Keratinocyte (primary cell): Measurements from ENCODE around the gene PCNT. TPM values are rescaled to one million over a fixed set of nuclear protein-coding genes. Genes with fewer than 3 reads are reported as not detected.

ENCODE experiments used
- DNase-seq: peaks from one replicate; pipeline ENCODE4 v3.0.0-alpha.2; 2011; ENCODE audit warnings: low read depth, missing footprints, low spot score
- FAIRE-seq: peaks from 2 replicates; lab custom pipeline; 2011; peaks lifted over from hg19 to GRCh38; lab: Jason Lieb, UNC
- H2AFZ ChIP-seq: 2 replicates; pipeline ENCODE4 v1.6.0; 2012; ENCODE audit warnings: low read length, control low read depth, inconsistent platforms; ENCODE audit not compliant: control insufficient read depth
- H3K27ac ChIP-seq: 2 replicates; pipeline ENCODE4 v1.5.1; 2011; ENCODE audit warnings: low read length; ENCODE audit not compliant: control insufficient read depth, insufficient read depth
- H3K27me3 ChIP-seq: 3 replicates; pipeline ENCODE4 v1.6.0; 2011; ENCODE audit warnings: low read length; ENCODE audit not compliant: control insufficient read depth, insufficient read depth; ENCODE audit errors: extremely low read depth
- H3K36me3 ChIP-seq, 2 experiments: 2 replicates in 1 of 2; 3 replicates in 1 of 2; pipeline ENCODE4 v1.5.1; 2011; ENCODE audit warnings: low read length in 2 of 2, mild to moderate bottlenecking in 1 of 2; ENCODE audit not compliant: control insufficient read depth in 2 of 2, insufficient read depth in 2 of 2; ENCODE audit errors: extremely low read depth in 1 of 2
- H3K4me1 ChIP-seq: 3 replicates; pipeline ENCODE4 v1.5.1; 2011; ENCODE audit warnings: low read length; ENCODE audit not compliant: control insufficient read depth, insufficient read depth; ENCODE audit errors: extremely low read depth
- H3K4me2 ChIP-seq: 3 replicates; pipeline ENCODE4 v1.6.0; 2011; ENCODE audit warnings: low read depth, low read length; ENCODE audit not compliant: control insufficient read depth, insufficient read depth; ENCODE audit errors: extremely low read depth
- H3K4me3 ChIP-seq, 3 experiments: fragments of 200-600 bp in 1 of 3; sonication (generic) in 1 of 3; 2 replicates in 2 of 3; 3 replicates in 1 of 3; pipeline ENCODE4 v1.5.1; 2011 to 2016; ENCODE audit warnings: low read length in 3 of 3, mild to moderate bottlenecking in 3 of 3, control low read depth in 2 of 3, inconsistent platforms in 1 of 3, low read depth in 1 of 3, mixed read lengths in 1 of 3, mixed run types in 1 of 3, moderate library complexity in 1 of 3; ENCODE audit not compliant: control insufficient read depth in 2 of 3, insufficient read depth in 2 of 3; ENCODE audit errors: extremely low read depth in 1 of 3
- H3K79me2 ChIP-seq: 2 replicates; pipeline ENCODE4 v1.6.0; 2012; ENCODE audit warnings: low read length; ENCODE audit not compliant: control insufficient read depth, insufficient read depth
- H3K9ac ChIP-seq: 3 replicates; pipeline ENCODE4 v1.6.0; 2011; ENCODE audit warnings: low read length; ENCODE audit not compliant: control insufficient read depth, insufficient read depth; ENCODE audit errors: extremely low read depth
- H3K9me1 ChIP-seq: 3 replicates; pipeline ENCODE4 v1.6.0; 2011; ENCODE audit warnings: low read length; ENCODE audit not compliant: control insufficient read depth, insufficient read depth; ENCODE audit errors: extremely low read depth
- H3K9me3 ChIP-seq: 2 replicates; pipeline ENCODE4 v1.5.1; 2012; ENCODE audit warnings: low read depth, low read length; ENCODE audit not compliant: control insufficient read depth
- H4K20me1 ChIP-seq: 3 replicates; pipeline ENCODE4 v1.6.0; 2011; ENCODE audit warnings: low read length; ENCODE audit not compliant: control insufficient read depth, insufficient read depth; ENCODE audit errors: extremely low read depth
- EZH2 ChIP-seq: IDR thresholded peaks from one replicate; pipeline ENCODE4 v1.6.1; 2012; ENCODE audit warnings: inconsistent platforms, mild to moderate bottlenecking, low read length, moderate library complexity
- dilution Hi-C: fragments of 300-500 bp; cut with MboI; formaldehyde crosslinking; loops from one replicate; pipeline ENCODE4 v1.7.0; 2020; ENCODE audit warnings: low sequenced_read_pairs; ENCODE audit not compliant: extremely low pct_ligation_motif_present
- polyA plus RNA-seq, 5 experiments: library from polyadenylated mRNA; depleted of rRNA in 3 of 5; stranded (reverse) in 3 of 5; stranded (forward) in 1 of 5; unstranded in 1 of 5; fragments of >200 nt; gene quantifications; 1 replicate in 1 of 5; 2 replicates in 3 of 5; 3 replicates in 1 of 5; pipeline versions ENCODE4 v1.2.1 to v1.2.3, GENCODE V29; 2011 to 2012; ENCODE audit warnings: missing spikeins in 2 of 5, low read depth in 1 of 5, low replicate concordance in 1 of 5
- TF ChIP-seq, protein P1 (sequence below), 3 experiments: IDR thresholded peaks in 1 of 3; conservative IDR thresholded peaks in 1 of 3; optimal IDR thresholded peaks in 1 of 3; 2 replicates in 2 of 3; 3 replicates in 1 of 3; pipeline versions ENCODE3 to v1.5.1; 2011; ENCODE audit warnings: low read length in 3 of 3, mild to moderate bottlenecking in 3 of 3, moderate library complexity in 2 of 3, control low read depth in 1 of 3, inconsistent platforms in 1 of 3; ENCODE audit not compliant: insufficient read depth in 2 of 3; ENCODE audit errors: extremely low read depth in 1 of 3

The PCNT gene
- polyA plus RNA-seq, 1 donor (not counting 4 experiments of a cell fraction or from before 2014, with no cell fraction given) = 9.8 TPM

DNA sequence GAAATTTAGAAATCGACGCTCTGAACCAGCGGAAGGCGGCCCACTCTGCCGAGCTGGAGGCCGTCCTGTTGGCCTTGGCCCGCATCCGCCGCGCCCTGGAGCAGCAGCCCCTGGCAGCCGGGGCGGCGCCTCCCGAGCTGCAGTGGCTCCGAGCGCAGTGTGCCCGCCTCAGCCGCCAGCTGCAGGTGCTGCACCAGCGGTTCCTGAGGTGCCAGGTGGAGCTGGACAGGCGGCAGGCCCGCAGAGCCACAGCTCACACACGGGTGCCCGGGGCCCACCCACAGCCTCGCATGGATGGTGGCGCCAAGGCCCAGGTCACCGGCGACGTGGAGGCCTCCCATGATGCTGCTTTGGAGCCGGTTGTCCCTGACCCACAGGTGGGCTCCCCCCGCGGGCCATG lies 87.7 kb downstream of the PCNT start:
- H3K9ac ChIP-seq = no peak overlapping the region
- H3K79me2 ChIP-seq = no peaks in the 10 kb centered on the region
- no peaks in the 10 kb centered on the region for H3K9me1 ChIP-seq
- no peaks in the 10 kb centered on the region for H4K20me1 ChIP-seq
- TF ChIP-seq EZH2 = no peak
- TF ChIP-seq, protein P1, sequence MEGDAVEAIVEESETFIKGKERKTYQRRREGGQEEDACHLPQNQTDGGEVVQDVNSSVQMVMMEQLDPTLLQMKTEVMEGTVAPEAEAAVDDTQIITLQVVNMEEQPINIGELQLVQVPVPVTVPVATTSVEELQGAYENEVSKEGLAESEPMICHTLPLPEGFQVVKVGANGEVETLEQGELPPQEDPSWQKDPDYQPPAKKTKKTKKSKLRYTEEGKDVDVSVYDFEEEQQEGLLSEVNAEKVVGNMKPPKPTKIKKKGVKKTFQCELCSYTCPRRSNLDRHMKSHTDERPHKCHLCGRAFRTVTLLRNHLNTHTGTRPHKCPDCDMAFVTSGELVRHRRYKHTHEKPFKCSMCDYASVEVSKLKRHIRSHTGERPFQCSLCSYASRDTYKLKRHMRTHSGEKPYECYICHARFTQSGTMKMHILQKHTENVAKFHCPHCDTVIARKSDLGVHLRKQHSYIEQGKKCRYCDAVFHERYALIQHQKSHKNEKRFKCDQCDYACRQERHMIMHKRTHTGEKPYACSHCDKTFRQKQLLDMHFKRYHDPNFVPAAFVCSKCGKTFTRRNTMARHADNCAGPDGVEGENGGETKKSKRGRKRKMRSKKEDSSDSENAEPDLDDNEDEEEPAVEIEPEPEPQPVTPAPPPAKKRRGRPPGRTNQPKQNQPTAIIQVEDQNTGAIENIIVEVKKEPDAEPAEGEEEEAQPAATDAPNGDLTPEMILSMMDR (optimal IDR thresholded peaks at IDR 0.05 in 1 of 3, IDR thresholded peaks at IDR 0.05 in 1 of 3, conservative IDR thresholded peaks at IDR 0.05 in 1 of 3; ENCODE audit: extremely low read depth in 1 of 3, insufficient read depth in 2 of 3, low read length in 3 of 3) = no peak
- dilution Hi-C loops = no loop called here
- H3K36me3 ChIP-seq = peaks cover 7 to 10% of the 10 kb centered on the region in 2 experiments
- no peak overlapping the region for H3K4me3 ChIP-seq
- H3K4me1 ChIP-seq = no peaks in the 10 kb centered on the region
- FAIRE-seq (no peak), DNase-seq (no peak)
- no peak overlapping the region for H3K4me2 ChIP-seq
- H2AFZ ChIP-seq = no peak overlapping the region
- H3K27ac ChIP-seq = no peak overlapping the region
- H3K27me3 ChIP-seq = no peaks in the 10 kb centered on the region
- no peaks in the 10 kb centered on the region for H3K9me3 ChIP-seq

DNA sequence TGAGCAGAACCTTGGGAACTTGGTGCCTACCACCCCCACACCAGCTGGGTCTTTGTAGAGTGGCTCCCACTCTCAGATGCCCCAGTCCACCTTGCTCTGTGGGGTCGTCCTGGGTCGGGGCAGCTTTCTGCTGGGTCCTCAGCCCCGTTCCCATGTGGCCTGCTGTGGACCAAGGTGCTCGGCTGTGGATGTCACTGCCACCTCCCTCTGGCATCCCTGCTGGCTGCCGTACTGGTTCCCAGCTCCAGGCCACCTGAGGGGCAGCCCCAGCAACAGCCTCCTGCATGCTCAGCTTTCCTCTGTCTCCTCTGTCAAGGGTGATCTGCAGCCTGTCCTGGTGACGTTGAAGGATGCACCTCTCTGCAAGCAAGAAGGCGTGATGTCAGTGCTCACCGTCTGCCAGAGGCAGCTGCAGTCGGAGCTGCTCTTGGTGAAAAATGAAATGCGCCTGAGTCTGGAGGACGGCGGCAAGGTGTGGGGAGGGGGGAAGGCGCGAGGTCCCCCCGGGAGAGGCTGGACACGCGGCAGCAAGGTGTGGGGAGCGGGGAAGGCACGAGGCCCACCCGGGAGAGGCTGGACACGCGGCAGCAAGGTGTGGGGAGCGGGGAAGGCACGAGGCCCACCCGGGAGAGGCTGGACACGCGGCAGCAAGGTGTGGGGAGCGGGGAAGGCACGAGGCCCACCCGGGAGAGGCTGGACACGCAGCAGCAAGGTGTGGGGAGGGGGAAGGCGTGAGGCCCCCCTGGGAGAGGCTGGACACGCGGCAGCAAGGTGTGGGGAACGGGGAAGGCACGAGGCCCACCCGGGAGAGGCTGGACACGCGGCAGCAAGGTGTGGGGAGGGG lies 88.8 kb downstream of the PCNT start:
- DNase-seq = no peak
- Histone ChIP-seq H3K27ac (no peak overlapping the region), H3K9me3 (no peaks in the 10 kb centered on the region), H3K4me2 (no peak overlapping the region), H3K9me1 (no peaks in the 10 kb centered on the region), H3K36me3 (peaks cover 10% of the 10 kb centered on the region in 2 experiments), H3K9ac (no peak overlapping the region), H3K27me3 (no peaks in the 10 kb centered on the region), H3K4me1 (no peaks in the 10 kb centered on the region), H4K20me1 (no peaks in the 10 kb centered on the region), H2AFZ (no peak overlapping the region), H3K79me2 (no peaks in the 10 kb centered on the region), H3K4me3 (no peak overlapping the region)
- FAIRE-seq = no peak
- dilution Hi-C loops = no loop called here
- no peak for TF ChIP-seq EZH2
- TF ChIP-seq, protein P1 (optimal IDR thresholded peaks at IDR 0.05 in 1 of 3, IDR thresholded peaks at IDR 0.05 in 1 of 3, conservative IDR thresholded peaks at IDR 0.05 in 1 of 3; ENCODE audit: extremely low read depth in 1 of 3, insufficient read depth in 2 of 3, low read length in 3 of 3) = no peak
